ENCODE data around the gene EIF3B.
A peak's percentile ranks its signal among the peaks of the same experiment; 100 is the strongest.
"Not testable (repeated sequence)": the region's sequence is repeated elsewhere in the genome, so short reads cannot be mapped to it uniquely, and the experiment has no call there.

Gene EIF3B

DNA sequence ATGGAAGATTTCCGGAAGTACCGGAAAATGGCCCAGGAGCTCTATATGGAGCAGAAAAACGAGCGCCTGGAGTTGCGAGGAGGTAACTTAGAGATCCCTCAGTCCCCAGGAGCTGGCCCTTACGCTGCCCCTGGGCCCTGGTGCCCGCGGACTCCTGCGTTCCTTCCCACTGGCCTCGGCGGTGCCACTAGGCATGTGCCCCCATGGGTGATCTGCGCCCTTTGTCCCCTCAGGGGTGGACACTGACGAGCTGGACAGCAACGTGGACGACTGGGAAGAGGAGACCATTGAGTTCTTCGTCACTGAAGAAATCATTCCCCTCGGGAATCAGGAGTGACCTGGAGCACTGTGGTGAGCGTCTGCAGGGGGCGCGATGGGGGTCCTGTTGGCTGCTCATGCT lies 24.5 kb downstream of the EIF3B start:
- no peak for ATAC-seq

DNA sequence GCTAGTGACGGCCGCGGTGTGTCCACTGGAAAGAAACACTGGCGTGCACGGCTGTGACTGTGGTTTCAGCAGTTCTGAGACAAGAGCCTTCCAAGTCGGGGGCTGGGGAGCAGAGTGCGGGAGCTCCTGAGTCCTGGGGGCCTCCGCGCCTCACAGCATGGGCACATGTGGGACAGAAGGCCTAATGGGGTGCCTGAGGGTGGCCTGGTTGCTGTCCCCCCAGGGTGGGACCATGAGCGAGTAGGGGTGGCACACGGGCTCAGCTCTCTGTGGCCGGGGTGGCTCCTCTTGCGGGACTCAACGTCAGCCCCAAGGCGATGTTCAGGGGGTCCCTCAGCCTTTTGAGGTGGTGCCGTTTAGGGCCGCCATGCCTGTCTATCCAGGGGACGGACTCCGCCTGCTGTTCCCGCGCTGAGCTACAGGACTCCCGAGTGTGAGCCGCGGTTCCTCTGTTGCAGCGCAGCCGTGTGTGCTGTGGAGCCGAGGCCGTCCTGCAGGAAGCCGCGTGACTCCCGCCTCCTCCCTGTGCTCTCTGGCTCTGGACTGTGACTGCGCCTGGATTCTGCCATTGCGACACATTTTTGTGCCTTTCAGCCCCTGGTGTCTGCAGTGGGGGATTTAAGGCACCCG lies 25.3 kb downstream of the EIF3B start:
- ATAC-seq = no peak

DNA sequence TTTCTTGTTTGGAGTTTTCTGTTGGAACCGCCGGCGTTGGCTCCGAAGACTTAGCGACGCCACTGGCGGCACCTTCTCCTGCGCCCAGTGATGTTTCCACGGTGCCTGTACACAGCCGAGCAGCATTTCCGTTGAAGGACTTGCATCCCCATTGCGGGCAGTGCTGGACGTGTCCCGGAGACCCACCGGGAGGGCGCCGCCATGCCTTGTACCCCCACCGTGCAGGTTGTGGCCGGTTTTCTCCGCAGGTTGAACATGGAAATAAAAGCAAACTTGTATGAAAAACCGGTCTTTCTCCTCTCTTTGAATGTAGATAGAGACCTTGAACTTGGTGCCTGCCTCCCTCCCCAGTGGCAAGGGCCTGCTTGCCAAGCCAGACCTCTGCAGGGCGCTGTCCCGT lies 25.8 kb downstream of the EIF3B start:
- no peak for ATAC-seq

DNA sequence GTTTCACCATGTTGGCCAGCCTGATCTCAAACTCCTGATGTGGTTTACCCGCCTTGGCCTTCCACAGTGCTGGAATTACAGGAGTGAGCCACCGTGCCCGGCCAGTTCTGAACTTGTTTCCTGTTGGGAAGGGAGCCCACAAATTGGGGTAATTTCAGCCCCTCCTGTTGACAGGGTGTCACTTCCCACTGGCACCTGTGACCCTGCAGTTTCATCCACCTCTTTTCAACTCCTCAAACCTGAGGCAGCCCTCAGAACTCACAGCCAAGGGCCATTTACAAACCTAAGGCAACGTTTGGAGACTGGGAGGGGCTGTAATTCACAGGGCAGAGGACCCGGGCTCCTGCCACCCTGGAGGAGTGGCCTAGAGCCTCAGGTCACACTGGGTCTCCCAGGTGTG lies 26.6 kb downstream of the EIF3B start:
- no peak for ATAC-seq

DNA sequence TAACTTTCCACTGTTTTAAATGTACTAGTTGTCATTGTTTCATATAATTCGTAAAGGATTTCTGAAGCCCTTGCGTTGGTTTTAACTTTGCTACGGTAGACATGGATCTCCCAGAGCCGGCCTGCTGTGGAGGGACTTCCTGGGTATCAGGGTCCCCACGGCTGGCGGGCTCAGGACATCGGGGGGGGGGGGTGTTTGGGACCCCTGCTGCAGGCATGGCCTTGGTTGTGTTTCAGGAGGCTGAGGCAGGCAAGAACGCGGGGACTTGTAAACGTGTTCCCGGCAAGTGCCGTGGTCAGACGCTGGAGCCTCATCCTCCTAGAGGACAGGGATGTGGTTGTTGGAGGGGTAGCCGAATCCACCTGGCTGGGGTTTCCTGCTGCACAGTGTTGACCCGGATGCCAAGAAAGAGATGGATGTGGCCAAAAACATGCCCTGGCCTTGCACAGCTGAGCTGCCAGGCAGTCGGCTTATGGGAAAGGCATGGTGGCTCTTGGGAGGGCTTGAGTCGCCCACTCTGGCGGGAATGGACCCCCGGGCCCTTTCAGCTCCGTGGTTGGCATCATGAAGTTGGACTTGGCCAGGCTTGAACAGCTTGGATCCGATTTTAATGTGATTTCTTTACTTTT lies 27.4 kb downstream of the EIF3B start:
- no peak for ATAC-seq

DNA sequence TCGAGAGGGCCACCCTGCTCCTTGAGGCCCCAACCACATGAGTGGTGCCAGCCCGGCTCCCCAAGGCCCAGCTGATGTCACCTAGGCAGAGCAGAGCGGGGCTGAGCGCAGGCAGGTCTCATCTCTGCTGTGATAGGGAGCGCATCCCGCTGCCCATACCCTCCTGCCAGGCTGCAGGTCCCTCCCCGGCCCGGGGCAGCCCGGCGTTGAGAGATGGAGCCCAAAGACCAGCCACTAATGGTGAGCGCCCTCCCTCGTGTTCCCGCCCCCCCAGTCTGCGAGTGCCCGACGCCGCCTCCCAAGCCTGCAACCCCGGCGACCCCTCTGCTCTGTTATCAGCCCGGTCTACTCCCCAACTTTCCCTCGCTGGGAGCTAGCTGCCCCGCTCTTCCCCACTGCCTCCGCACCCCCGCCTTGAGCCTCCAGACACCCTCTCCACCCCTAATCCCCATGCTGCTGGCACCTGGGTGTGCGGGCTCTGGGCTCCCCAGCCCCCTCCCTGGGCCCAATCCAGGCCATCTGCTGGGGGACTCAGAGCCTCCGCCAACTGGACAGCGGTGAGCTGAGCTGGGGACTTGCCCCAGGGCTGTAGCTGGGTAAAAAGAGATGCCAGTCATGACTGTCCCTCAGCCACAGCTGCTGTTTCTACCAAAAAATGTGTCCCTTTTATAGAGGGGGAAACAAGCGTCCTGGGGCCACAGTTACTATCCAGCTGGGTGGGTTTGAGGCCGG lies 29.1 kb downstream of the EIF3B start:
- ATAC-seq = no peak

DNA sequence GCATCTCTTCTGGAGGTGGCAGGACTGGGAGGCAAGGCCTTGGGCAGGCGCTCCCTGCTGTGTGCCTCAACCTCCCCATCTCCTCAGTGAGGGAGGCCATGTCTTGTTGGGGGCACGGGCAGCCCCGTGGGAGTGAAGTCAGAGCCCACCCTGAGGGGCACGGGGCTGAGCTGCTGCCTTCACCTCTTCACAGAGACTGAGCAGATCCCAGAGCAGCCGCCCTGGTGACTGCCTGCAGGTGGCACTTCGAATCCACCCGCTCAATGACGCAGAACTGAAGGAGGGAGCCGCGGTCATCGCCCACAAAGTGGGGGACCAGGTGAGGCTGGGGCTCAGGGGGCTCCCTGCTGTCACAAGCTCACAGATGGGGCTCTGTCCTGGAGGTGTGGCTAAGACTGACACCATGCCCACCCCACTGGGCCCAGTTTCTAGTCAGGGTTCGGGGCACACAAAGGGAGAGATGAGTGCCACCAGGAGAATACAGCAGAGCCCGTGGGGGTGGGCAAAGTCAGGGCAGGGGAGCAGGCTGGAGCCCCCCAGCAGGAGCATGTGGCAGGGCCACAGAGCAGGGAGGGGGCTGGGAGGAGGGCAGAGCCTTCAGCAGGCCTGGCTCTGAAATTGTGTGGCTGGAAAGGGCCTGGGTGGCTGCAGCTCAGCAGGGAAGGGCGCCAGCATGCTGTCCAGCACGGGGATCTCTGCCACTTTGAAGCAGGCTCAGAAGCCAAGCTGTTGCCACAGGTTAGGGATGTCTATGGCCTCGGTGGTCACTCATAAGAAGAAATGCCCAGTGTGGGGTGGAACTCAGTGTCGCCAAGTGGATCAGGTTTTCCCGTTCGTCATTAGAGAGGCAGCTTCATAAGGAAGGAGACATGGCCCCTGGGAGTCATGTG lies 30.0 kb downstream of the EIF3B start:
- no peak for ATAC-seq

DNA sequence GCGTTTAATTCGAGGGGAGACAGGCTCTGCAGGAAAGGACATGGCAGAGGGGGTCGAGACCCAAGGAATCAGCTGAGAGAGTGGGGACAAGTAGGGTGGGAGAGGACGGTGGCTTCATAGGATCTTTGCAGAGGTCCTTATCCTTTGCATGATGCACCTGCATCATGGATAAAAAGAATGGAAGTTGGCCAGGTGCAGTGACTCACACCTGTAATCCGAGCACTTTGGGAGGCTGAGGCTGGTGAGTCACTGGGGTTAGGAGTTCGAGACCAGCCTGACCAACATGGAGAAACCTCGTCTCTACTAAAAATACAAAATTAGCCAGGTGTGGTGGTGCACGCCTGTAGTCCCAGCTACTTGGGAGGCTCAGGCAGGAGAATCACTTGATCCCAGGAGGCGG lies 31.5 kb downstream of the EIF3B start:
- ATAC-seq = not testable (repeated sequence)

DNA sequence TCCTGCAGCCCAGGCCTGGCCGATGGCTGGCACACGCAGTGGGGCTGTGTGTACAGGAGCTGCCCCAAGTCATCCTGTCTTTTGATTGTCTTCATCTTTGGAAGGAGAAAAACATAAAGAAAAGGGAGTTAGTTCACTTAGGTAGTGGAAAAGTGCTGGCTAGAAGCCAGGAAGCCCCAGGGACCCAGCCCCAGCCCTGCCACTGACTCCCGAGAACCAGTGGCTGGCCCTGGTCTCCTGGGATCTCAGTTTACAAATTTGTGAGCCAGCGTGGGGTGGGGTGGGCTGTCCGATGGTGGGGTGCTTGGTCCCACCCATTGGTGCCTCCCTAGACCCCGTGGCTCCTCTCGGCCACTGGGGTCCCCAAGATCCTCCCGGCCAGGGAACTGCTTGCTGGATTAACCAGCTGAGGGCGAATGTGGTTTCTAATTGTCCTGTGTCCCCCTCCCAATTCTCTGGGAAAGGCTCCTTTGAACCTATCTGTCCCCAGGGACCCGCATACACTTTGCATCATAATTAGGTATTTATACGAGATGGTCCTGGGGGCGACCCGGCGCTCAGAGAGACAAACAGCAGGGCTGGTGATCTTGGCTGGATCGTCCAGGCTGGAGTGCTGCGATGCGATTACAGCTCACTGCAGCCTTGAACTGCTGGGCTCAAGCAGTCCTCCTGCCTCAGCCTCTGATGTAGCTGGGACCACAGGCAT lies 32.5 kb downstream of the EIF3B start:
- no peak for ATAC-seq

DNA sequence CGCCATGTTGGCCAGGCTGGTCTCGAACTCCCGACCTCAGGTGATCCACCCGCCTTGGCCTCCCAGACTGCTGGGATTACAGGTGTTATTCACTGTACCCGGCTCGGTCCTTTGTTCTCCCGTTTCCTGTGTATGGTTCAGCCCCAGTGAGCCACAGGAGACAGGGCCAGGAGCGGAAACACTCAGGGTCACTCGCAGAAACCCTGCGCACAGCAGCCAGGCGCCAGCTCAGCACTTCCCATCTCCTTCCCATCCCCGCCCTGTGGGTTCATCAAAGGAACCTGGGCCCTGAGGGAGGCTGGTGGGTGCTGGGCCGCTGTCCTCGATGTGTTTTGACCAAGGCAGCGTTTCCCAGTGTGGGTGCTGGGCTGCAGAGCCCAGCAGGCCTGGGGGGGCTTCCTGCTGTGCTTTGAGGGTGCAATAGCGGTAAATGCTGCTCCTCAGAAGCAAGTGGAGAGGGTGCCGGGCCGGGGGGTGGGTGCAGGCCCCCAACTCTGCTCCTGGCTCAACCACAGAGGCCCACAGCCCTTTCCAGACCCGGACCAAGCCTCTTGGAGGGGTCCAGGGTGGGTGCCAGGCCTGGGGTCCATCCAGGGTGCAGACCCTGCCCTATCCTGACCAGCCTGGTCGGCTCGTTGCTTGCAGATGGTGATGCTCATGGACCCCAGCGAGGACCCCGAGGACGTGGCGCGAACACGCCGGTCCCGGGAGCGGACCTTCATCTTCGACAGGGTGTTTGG lies 33.4 kb downstream of the EIF3B start:
- no peak for ATAC-seq

DNA sequence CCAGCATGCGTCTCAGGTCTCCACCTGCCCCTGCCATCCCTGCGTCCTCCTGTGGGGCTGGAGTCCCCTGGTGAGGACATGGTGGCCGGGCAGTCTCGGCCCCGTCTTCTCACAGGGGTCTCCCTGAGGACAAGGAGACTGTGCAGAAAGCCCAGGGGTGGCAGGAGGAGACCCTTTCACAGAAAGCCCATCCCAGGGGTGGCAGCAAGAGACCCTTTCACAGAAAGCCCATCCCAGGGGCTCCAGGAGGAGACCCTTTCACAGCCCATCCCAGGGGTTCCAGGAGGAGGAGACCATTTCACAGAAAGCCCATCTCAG lies 34.0 kb downstream of the EIF3B start:
- no peak for ATAC-seq

DNA sequence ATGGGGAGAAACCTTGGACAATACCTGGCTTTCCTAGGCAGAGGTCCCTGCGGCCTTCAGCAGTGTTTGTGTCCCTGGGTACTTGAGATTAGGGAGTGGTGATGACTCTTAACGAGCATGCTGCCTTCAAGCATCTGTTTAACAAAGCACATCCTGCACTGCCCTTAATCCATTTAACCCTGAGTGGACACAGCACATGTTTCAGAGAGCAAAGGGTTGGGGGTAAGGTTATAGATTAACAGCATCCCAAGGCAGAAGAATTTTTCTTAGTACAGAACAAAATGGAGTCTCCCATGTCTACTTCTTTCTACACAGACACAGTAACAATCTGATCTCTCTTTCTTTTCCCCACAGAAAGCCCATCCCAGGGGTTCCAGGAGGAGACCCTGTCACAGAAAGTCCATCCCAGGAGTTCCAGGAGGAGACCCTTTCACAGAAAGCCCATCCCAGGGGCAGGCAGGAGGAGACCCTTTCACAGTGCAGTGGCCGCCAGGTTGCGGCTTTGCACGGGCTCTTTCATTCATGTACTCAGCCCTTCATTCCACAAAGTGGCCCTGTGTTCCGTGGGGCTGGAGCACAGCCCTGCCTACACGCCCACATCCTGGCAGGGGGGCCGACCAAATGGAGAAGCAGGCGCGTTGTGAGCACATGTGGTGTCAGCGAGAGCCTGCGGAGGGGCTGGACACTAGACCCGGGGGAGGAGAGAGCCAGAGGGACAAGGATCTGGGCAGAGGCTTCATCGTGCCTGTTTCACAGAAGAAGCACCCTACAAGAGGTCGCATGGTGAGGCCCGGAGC lies 35.6 kb downstream of the EIF3B start:
- ATAC-seq = not testable (repeated sequence)

DNA sequence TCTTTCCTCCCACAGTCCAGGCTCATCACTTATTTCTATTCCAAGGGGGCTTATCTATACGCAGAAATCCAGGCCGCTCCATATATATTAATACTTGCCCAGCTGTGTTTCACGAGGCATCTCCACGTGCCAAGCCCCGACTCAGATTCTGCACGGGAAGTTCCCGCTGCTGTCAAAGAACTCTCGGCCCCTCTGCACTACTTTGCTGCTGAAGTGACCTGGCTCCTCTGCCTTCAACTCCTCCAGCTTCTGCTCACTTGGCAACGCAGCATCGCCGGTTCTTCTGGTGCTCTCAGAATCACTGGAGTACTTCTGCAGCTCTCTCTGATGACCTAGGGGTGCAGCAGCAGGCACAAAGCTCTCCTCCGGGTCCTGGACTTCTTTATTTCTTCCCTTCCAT lies 39.1 kb downstream of the EIF3B start:
- no peak for ATAC-seq

DNA sequence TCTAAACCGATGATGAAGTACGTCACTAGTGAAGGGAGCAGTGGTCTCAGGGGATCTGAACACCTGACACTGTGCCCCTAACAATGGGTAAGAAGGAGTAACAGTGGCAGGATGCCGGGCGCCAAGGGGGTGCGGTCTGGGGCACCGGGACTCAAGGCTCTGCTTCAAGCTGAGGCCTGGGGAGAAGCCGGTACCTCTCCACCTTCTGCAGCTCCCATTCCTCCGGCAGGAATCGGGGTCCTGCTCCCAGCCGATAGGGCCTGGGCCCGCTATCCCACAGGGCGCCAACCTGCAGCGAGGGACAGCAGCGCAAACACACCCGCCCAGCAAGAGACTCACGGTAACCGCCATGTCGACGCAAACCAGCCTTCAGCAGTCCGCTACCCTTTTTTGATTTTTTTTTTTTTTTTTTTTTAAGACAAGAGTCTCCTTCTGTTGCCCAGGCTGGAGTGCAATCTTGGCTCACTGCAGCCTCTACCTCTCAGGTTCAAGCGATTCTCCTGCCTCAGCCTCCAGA lies 40.0 kb downstream of the EIF3B start:
- no peak for ATAC-seq

DNA sequence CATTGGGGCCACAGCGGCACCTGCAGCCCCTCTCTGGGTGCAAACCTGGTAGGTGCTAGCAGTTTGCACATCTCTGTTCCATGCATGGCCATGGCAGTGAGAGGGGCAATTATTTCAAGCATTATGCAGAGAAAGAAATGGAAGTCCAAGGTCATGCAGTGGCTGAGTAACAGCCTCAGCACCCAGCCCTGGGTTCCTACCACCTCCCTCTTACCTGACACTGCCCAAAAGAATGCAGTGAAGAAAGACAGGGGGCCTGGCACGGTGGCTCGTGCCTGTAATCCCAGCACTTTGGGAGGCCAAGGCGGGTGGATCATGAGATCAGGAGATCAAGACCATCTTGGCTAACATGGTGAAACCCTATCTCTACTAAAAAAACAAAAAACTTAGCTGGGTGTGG lies 43.9 kb downstream of the EIF3B start:
- ATAC-seq = no peak

DNA sequence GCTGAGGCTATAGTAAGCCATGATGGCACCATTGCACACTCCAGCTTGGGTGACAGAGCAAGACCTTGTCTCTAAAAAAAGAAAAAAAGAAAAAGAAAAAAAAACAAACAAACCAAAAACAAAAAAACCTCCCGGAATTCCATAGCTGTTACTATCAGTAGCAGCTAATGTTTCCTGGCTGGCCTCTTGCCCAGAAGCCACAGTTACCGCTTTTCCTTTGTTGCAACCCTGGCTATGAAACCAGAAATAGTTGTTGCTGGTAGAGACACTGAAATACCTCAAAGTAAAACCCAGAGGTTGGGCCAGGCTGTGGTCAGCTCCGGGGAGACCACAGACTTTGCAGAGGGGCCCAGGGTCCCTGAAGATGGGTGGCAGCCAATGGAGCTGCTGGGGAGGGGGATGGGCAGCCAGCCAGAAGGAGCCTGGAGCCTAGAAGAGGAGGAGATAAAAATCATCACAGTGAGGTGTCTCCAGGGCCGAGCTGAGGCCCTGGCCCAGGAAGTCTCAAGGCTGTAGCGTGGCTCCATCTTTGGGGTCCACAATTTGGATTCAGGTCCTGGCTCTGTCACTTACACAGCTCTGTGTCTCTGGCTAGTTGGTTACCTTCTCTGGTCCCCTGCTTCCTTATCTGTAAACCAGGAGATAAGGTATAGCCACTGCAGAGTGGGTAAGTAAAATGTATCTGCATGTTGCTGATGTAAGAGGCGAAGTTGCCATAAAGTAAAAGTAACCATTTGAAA lies 45.4 kb downstream of the EIF3B start:
- no peak for ATAC-seq

DNA sequence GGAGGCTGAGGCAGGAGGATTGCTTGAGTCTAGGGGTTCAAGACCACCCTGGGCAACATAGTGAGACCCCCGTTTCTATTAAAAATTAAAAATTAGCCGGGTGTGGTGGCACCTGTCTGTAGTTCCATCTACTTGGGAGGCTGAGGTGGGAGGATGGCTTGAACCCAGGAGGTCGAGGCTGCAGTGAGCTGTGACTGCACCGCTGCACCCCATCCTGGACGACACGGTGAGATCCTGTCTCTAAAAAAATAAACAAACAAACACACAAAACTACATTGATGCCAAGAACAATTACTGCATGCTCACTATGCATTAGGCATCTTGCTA lies 48.0 kb downstream of the EIF3B start:
- ATAC-seq = no peak

DNA sequence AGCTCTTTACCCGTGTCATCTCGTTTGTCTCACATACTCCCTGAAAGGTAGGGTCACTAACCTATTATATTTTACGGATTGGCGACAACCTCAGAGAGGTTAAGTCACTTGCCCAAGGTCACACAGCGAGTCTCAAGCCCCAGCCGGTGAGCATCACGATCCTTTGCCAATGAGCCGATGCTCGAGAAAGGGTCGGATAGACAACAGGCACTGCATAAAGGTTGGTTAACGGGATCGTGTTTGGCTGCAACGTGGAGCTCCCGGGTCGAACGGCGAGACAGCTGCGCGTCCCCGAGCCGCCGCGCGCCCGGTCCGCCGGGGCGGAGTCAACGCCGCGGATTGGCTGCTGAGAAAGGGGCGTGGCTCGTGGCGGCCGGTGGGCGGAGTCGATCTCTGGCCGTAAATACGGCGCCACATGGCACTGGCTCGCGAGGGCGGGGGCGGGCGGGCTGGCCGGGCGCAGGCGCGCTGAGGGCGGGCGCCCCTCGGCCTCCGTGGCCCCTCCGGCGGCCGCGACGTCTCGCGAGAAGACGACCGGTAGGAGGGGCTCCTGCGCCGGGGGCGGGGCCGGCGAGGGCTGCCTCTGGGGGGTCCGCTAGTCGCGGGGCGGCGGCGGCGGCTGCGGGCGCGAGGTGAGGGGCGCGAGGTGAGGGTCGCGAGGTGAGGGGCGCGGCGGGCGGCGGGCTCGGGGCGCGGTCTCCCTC lies 48.5 kb downstream of the EIF3B start, which contains the start of gene CHST12:
Gene CHST12, plus strand, starts transcription at position 598 of the 704 bp plus-strand sequence. CDS start 29,029 bp downstream, outside the sequence.
- peak; percentile 64 to 66 for ATAC-seq
